Heart left ventricle (tissue), 16 donors: Measurements from ENCODE around the gene PLA2G3. TPM values are rescaled to one million over a fixed set of nuclear protein-coding genes. Genes with fewer than 3 reads are reported as not detected.
"Not testable (repeated sequence)": the region's sequence is repeated elsewhere in the genome, so short reads cannot be mapped to it uniquely, and the experiment has no call there.

Experiments
- ATAC-seq, 4 donors: fragments of 200-7000 bp; cut with Tn5 transposase; one replicate each; pipeline ENCODE4 v1.9.1; 2020 to 2022; ENCODE audit warnings: moderate library complexity in 4 of 4, mild to moderate bottlenecking in 3 of 4, moderate number of reproducible peaks in 1 of 4
- DNase-seq, 5 donors: peaks; one replicate each; pipeline ENCODE4 v3.0.0-alpha.2; 2020
- H3K27ac ChIP-seq, 12 donors: fragments of 200-600 bp; sonication (generic) in 4 of 12; one replicate each; pipeline versions ENCODE4 v1.5.0 to v1.8.0; 2016 to 2022; ENCODE audit warnings: mild to moderate bottlenecking in 2 of 12
- H3K27me3 ChIP-seq, 9 donors: fragments of 200-600 bp; sonication (generic) in 2 of 9; one replicate each; pipeline versions ENCODE4 v1.5.1 to v1.8.0; 2016 to 2022; ENCODE audit warnings: mild to moderate bottlenecking in 3 of 9
- H3K36me3 ChIP-seq, 9 donors: fragments of 200-600 bp; sonication (generic) in 2 of 9; one replicate each; pipeline versions ENCODE4 v1.5.0 to v1.8.0; 2018 to 2022; ENCODE audit warnings: mild to moderate bottlenecking in 2 of 9
- H3K4me1 ChIP-seq, 12 donors: fragments of 200-600 bp; sonication (generic) in 4 of 12; one replicate each; pipeline versions ENCODE4 v1.5.0 to v1.8.0; 2016 to 2022; ENCODE audit warnings: mild to moderate bottlenecking in 3 of 12
- H3K4me3 ChIP-seq, 12 donors: fragments of 200-600 bp; sonication (generic) in 4 of 12; one replicate each; pipeline versions ENCODE4 v1.5.0 to v1.8.0; 2017 to 2022; ENCODE audit warnings: mild to moderate bottlenecking in 9 of 12, moderate library complexity in 4 of 12
- H3K9me3 ChIP-seq, 12 donors: fragments of 200-600 bp; sonication (generic) in 4 of 12; one replicate each; pipeline versions ENCODE4 v1.5.0 to v1.8.0; 2016 to 2022; ENCODE audit warnings: mild to moderate bottlenecking in 1 of 12
- CTCF ChIP-seq, 12 donors: fragments of 200-600 bp; sonication (generic) in 4 of 12; IDR thresholded peaks; one replicate each; pipeline versions ENCODE4 v1.5.0 to v1.8.0; 2018 to 2022; ENCODE audit warnings: antibody characterized with exemption in 12 of 12, mild to moderate bottlenecking in 5 of 12
- POLR2A ChIP-seq, 2 donors: fragments of 450-650 bp; IDR thresholded peaks; one replicate each; pipeline ENCODE4 v1.6.1; 2017; ENCODE audit warnings: antibody characterized with exemption in 2 of 2, mild to moderate bottlenecking in 2 of 2, moderate library complexity in 2 of 2
- WGBS, 4 donors: extraction: QIAGEN DNeasy Blood & Tissue Kit in 2 of 4; methylation state at CpG; one replicate each; pipeline versions ENCODE4 v1.1.5 to v1.1.7; 2013 to 2018; 5-methylcytosine and 5-hydroxymethylcytosine counted together
- intact Hi-C, 10 donors: fragments of 100-400 bp; cut with DNase I; formaldehyde crosslinking; loops; one replicate each; pipeline versions ENCODE4 v1.11.1 to v1.14.2; 2022
- polyA plus RNA-seq, 2 donors: library from polyadenylated mRNA; stranded (reverse); fragments of 200-250 nt; gene quantifications; one replicate each; pipeline ENCODE4 v1.2.3, GENCODE V29; 2013
- total RNA-seq, 9 donors: library from RNA; depleted of rRNA in 2 of 9; stranded (reverse); fragments of >200 nt in 2 of 9; fragmentation: NEBNext Ultra II Directional in 3 of 9; extraction: Animal tissue kit (Norgen Biotek cat#: 25700) in 3 of 9; gene quantifications; one replicate each; pipeline versions ENCODE4 v1.1.0 to v1.2.4, GENCODE V29; 2016 to 2023
- donor health status: ischemic (EF 13 %, LVEDD 7.1; RV severe dilation, severe dysfunction).
- donor health status: healthy with polysubstance abuse.
- donor health status: DM: no; HTN: yes; CAD: no.
- donor health status: DM: no; HTN: no; CAD: no.
- donor health status: ischemic (EF 25% LVEDD 6.9; RV normal size, moderate dysfunction).
- donor health status: ischemic (EF 25% LVEDD 5.7; RV mildly dilated, moderate dysfunction).
- donor health status: healthy.
- donor health status: DM: yes; HTN: yes; CAD: no.
- donor health status: ischemic (EF 35%, LVEDD 5.7; RV mildly dilated, moderate dysfunction).
- donor health status: nonischemic (EF 11% LVEDD 7.7; RV severe dilation, severe dysfunction).
- donor health status: DM: yes; HTN: yes; CAD: no.
- donor health status: PGD.
- donor health status: ischemic (EF 29% LVEDD 5.4; RV normal size, mild dysfunction).
- donor health status: nonischemic (EF 23%, LVEDD 6.1; RV moderate dilation, normal function).

Gene PLA2G3
- total and polyA plus RNA-seq, 11 donors, result not detected

- DNase-seq (peak in 2 of 5 donors; percentile 31 to 71), ATAC-seq (peak in 1 of 4 donors; percentile 0)
- Histone ChIP-seq H3K27ac (peak overlapping the region in 5 of 12 donors; percentile 21 to 99 (median 48)), H3K36me3 (peaks cover 4 to 100% (median 97%) of the 10 kb centered on the region in 9 donors), H3K9me3 (no peaks in the 10 kb centered on the region), H3K27me3 (no peaks in the 10 kb centered on the region), H3K4me3 (no peak overlapping the region), H3K4me1 (peaks cover 0 to 67% (median 18%) of the 10 kb centered on the region in 12 donors)
- intact Hi-C loops, result loop anchor here in 1 of 10 donors (10.0 kb wide), 1 partner anchor 46 kb away; the partner anchor contains the start of gene PLA2G3
- WGBS, 4 donors, result 61 to 63% (median 62%) methylated on average over 31 to 36 of the region's 36 CpGs
- no peak for TF ChIP-seq POLR2A (IDR thresholded peaks at IDR 0.05)
- TF ChIP-seq CTCF (IDR thresholded peaks at IDR 0.05), result no peak
Observed at GRCh38 chr22:31098632-31099110, 41.6 kb downstream of the PLA2G3 start.

GRCh38 chr22:31097941-31098631 is 42.2 kb downstream of the PLA2G3 start:
- DNase-seq, result no peak
- no peak overlapping the region for H3K4me3 ChIP-seq

GRCh38 chr22:31097539-31097938 is 42.8 kb downstream of the PLA2G3 start:
- not testable (repeated sequence) for DNase-seq, H3K27me3 ChIP-seq, H3K9me3 ChIP-seq, ATAC-seq, H3K4me3 ChIP-seq
- intact Hi-C loops, result loop anchor here in 1 of 10 donors (10.0 kb wide), 1 partner anchor 47 kb away; the partner anchor contains the start of gene PLA2G3
- Histone ChIP-seq H3K4me1 (peaks cover 0 to 67% (median 20%) of the 10 kb centered on the region in 12 donors), H3K36me3 (peaks cover 4 to 100% (median 97%) of the 10 kb centered on the region in 9 donors), H3K27ac (peak overlapping the region in 1 of 12 donors; percentile 99)
- 91 to 97% (median 95%) methylated on average over 5 of the region's 5 CpGs for WGBS, 4 donors

More at GRCh38 chr22:31097941-31098631, 42.2 kb downstream of the PLA2G3 start:
- 76 to 83% (median 79%) methylated on average over 8 to 10 of the region's 10 CpGs for WGBS, 4 donors
- peak overlapping the region in 2 of 12 donors; percentile 48 to 99 for H3K27ac ChIP-seq
- no peak for ATAC-seq
- no peak for TF ChIP-seq POLR2A (IDR thresholded peaks at IDR 0.05)
- H3K4me1 ChIP-seq, result peaks cover 0 to 67% (median 19%) of the 10 kb centered on the region in 12 donors
- H3K36me3 ChIP-seq, result peaks cover 4 to 100% (median 97%) of the 10 kb centered on the region in 9 donors
- no peaks in the 10 kb centered on the region for H3K27me3 ChIP-seq
- H3K9me3 ChIP-seq, result no peaks in the 10 kb centered on the region
- intact Hi-C loops, result loop anchor here in 1 of 10 donors (10.0 kb wide), 1 partner anchor 47 kb away; the partner anchor contains the start of gene PLA2G3

GRCh38 chr22:31096657-31097279 is 43.5 kb downstream of the PLA2G3 start:
- Histone ChIP-seq H3K36me3 (peaks cover 4 to 100% (median 97%) of the 10 kb centered on the region in 9 donors), H3K4me3 (no peak overlapping the region), H3K27ac (peak overlapping the region in 2 of 12 donors; percentile 2 to 99), H3K4me1 (peaks cover 0 to 66% (median 22%) of the 10 kb centered on the region in 12 donors), H3K9me3 (no peaks in the 10 kb centered on the region), H3K27me3 (no peaks in the 10 kb centered on the region)
- TF ChIP-seq CTCF (IDR thresholded peaks at IDR 0.05) (no peak), POLR2A (IDR thresholded peaks at IDR 0.05) (no peak)
- ATAC-seq, result no peak
- WGBS, 4 donors, result 87 to 90% (median 89%) methylated on average over 27 of the region's 27 CpGs
- intact Hi-C loops, result loop anchor here in 1 of 10 donors (10.0 kb wide), 1 partner anchor 48 kb away; the partner anchor contains the start of gene PLA2G3
- DNase-seq, result peak in 1 of 5 donors; percentile 14
